HG02840 (cell line): ENCODE measurements around the gene FCRL2.
"Not testable (repeated sequence)": the region's sequence is repeated elsewhere in the genome, so short reads cannot be mapped to it uniquely, and the experiment has no call there.

Experiments
- ATAC-seq: cut with Tn5 transposase; IDR thresholded peaks from one replicate; pipeline ENCODE4 v1.9.1; 2021; ENCODE audit warnings: mild to moderate bottlenecking, moderate library complexity, moderate number of reproducible peaks; ENCODE audit not compliant: unreplicated experiment, low FRiP score

The FCRL2 gene

GRCh38 chr1:157758018-157758417 is 18.9 kb downstream of the FCRL2 start:
- ATAC-seq = no peak

GRCh38 chr1:157753611-157754010 is 23.3 kb downstream of the FCRL2 start:
- no peak for ATAC-seq

DNA sequence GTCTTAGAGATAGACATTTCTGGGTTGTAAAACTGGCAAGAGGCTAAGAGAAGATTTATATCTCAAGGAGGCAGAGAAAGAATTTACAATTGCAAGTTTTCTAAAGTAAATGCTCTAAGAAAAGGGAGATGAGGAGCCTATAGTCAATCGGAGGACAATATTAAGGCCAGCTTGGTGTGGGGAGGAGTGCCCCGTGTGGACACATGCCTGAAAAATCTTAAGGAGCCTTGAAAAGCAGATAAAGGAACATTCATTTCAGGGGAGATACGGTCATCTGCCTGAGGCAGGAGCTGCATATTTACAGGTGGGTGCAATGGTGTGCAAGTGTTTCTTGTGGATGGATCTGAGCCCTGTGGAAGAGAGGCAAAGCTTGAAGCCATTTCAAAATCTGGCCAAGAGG is 25.6 kb downstream of the FCRL2 start:
- ATAC-seq = no peak

- no peak for ATAC-seq
Observed at GRCh38 chr1:157748262-157748817, 28.6 kb downstream of the FCRL2 start.

DNA sequence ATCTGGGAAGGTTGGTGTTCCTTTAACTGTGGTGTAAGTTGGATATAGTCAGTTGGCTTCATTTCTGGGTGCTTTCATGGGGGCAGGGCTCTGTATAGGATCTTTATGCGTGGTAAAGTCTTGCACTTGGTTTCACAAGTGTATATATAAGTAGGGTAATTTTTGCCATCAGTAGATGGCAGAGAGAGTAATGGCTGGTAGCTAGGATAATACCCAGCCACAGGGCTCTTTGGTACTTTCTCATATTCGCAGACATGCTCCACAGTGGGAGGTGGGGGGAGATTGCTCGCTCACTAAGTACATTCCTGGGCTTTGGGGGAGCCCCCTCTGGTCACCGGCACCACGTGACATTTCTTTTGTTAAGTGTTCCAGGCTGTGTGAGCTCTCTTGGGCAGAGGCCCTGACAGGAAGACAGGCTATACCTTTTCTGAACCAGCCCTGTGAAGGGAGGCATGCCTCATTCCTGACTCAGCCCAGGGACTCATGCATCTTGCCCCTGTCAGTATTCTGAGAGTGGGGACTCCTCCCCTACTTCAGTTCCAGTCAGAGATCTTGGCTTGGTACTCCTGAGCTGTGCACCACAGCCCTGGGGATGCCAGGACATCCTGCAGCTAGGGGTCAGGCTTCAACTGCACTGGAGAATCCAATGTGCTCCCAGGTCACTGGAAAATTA is 37.6 kb downstream of the FCRL2 start:
- no peak for ATAC-seq

DNA sequence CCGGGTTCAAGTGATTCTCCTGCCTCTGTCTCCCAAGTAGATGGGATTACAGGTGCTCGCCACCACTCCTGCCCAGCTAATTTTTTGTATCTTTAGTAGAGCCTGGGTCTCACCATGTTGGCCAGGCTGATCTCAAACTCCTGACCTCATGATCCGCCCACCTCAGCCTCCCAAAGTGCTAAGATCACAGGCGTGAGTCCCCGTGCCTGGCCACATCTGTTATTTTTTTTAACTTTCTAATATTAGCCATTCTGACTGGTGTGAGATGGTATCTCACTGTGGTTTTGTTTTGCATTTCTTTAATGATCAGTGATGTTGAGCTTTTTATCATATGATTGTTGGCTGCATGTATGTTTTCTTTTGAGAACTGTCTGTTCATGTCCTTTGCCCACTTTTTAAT is 40.9 kb downstream of the FCRL2 start:
- not testable (repeated sequence) for ATAC-seq

GRCh38 chr1:157734321-157734720 is 42.6 kb downstream of the FCRL2 start:
- no peak for ATAC-seq

GRCh38 chr1:157732755-157733154 is 44.2 kb downstream of the FCRL2 start:
- no peak for ATAC-seq

GRCh38 chr1:157725221-157725577 is 51.7 kb downstream of the FCRL2 start:
- ATAC-seq = no peak

DNA sequence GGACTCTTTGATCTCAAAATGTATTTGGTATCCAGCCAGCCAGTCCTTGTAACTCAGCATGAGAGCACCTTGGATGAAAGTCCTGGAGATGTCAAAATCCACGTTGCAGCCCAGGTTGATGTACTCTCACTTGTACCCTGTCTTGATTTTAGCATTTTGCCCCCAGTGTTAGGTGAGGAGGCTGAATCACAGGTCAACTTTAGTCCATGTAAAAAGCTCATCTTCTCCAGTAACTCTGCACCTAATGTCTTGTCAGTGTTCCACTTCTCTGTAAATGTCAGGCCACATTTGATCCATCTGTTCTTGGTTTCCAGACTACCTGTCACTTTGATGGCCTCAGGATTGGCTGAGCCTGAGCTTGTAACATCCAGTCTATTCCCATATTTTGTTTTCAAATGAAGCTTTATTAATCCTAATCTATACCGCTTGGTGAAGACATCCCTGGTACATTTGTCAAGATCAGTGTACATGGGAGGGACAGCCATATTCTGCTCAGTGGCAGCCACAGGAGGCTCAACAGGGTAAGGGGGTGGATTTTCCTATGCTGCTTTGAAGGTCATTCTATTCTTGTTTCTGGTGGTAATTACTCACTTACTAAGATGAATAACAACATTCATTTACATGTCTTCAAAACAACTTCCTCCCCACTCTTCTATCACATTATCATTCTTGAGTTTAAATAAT is 52.3 kb downstream of the FCRL2 start:
- ATAC-seq = no peak

DNA sequence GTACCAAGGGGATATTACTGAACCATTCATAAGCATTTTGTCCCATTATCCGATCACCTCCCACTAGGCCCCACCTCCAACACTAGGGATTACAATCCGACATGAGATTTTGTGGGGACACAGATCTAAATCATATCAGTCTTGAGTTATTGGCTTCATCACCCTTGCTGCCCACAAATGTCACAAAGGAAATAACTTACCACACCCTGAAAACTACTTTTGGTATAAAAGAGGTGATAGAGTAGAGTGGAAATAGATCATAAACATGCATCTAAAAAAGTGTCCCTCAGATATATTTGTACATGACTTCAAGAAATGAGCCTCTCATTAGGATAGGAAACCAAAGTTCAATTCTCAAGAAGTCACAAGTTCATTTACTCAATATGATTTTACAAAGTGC is 53.8 kb downstream of the FCRL2 start:
- ATAC-seq = no peak

GRCh38 chr1:157721985-157722384 is 54.9 kb downstream of the FCRL2 start:
- ATAC-seq = no peak

DNA sequence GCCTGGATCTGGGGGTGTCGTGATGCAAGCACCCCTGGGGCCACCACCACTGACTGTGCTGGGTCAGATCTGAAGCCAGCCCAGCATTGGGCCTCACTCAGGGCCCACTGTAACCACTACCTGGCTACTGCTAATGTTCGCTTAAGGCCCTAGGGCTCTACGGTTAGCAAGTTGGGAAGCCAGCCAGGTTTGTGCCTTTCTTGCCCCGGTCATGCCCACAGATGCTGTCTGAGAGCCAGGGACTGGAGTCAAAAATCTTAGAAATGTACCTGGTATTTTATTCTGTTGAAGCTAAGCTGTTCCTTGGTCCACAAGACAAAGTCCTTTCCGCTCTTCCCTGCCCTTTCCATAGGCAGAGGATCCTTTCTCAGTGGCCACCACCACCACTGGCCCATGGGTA is 61.2 kb downstream of the FCRL2 start:
- ATAC-seq = no peak

- ATAC-seq = no peak
Observed at GRCh38 chr1:157711802-157712201, 65.1 kb downstream of the FCRL2 start.

DNA sequence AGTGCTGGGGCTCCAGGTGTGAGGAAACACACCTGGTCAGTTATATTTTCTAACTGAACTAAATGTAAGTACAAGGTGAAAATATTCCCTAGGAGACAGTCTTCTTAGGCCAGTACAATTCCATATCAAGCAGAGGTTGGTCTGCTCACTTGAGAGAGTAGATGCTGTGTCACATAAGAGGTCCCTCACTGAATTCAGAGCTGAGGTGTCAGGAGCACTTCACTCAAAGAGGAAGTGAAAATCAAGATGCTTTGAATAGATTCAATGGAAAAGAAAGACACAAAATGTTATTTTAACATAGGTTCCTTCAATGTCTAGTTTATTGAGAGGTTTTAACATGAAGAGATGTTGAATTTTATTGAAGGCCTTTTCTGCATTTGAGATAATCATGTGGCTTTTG is 72.1 kb downstream of the FCRL2 start:
- no peak for ATAC-seq

- no peak for ATAC-seq
Observed at GRCh38 chr1:157703981-157704380, 73.0 kb downstream of the FCRL2 start.

- no peak for ATAC-seq
Observed at GRCh38 chr1:157702308-157702825, 74.6 kb downstream of the FCRL2 start.

DNA sequence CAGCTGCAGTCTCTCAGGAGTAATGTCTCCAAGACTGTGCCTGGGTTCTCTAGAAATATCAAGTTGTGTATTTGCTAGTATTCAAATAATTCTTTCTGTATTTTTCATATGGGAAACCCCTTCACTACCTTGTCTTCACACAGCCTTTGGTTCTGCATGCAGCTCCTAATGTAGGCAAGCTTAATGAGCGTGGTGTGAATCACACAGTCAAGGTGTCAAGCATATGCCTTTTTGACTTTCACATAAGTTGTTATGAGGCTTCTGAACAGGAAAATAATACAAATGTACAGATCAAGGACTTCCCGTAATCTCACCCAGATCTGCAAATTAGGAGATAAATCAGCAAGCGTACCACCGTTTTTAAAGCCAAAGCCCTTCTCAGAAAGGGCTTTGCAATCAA is 76.2 kb downstream of the FCRL2 start, which contains the start of gene FCRL3:
TSS of gene FCRL3 (minus strand) at position 38 of the 400 bp plus-strand sequence. CDS start 280 bp downstream, outside the sequence.
- ATAC-seq = no peak

DNA sequence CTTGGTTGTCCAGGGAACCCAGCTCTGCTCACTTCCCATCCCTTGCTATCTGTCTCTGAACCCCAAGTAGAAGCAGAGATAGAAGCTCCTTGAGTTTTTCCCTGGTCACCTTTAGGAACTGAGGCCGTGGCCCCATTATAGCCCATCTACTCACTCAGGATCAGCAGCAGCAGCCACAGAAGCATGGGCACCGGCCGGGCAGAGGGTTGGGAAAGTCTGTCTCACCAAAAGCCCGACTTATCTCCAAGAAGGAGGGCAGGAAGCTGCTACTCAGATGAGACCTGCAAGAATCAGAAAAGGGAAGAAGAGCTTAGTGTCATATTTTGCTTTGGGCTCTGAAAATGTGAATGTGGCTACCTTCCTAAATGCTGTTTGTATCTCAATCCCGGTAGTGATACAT is 76.6 kb downstream of the FCRL2 start:
- ATAC-seq = no peak

DNA sequence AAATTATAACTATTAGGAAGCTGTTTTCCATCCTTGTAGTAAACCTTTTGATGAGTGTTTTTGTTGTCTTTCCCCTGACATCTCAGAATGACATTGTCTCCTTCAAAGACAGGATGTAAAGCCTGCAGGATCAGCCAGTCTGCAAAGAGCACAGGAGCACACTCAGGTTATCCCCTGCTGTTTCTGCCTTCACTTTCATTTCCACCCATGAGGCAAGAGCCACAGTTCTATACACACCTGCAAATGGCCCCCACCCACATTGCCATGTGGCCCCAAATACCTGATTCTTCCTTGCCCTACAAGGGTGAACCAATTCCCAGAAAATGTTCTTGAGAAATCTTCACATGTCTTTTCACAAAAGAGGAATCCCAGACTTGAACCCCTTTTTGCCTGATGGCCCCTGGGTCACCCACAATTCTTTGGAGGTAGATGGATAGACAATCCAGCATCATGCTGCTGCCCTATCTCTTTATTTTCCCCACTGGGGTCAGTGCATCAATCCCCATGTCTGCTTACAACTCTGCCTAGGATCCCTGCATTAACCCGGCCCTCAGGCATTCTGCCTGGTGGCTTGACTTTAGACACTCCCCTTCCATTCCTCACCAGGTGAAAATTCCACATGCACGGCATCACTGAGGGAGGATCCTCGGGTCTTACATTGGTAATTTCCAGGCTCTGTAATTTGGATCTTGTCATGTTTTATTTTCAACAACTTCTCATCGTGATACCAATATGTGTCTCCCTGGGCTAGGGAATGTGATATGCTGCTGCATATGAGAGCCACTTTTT is 79.0 kb downstream of the FCRL2 start:
- ATAC-seq = no peak
